Erythroblast (primary cell): ENCODE measurements around the gene NEK11.

ENCODE experiments used
- GATA1 ChIP-seq: IDR thresholded peaks from 2 replicates; pipeline ENCODE4 v1.6.1; 2011; ENCODE audit warnings: low read depth, mild to moderate bottlenecking, control low read depth, low read length, moderate library complexity
- POLR2A ChIP-seq: IDR thresholded peaks from 2 replicates; pipeline ENCODE4 v1.6.1; 2011; ENCODE audit warnings: mild to moderate bottlenecking, low read length

DNA sequence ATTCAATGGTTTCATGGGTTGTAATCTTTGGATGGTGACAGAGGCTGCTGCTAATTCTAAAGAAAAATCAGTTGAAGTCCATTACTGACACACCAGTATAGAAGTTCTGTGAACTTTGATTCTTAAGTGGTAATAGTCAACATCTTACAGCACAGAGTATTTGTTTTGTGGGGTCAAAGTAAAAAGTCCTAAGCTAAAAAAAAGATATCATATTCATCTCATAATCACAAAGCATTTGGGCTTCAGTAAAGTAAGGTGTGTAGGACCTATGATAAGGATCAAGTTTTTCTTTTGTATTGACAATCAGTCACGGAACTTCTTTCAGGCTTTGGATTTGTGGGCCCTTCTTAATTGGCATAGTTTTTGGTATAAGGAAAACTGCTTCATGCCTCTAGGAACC, 1.1 kb upstream of the NEK11 start:
- TF ChIP-seq POLR2A = no peak
- no peak for TF ChIP-seq GATA1
